RCC 7860 (cell line): Measurements from ENCODE around the gene PSG6.
"Not testable (repeated sequence)": the region's sequence is repeated elsewhere in the genome, so short reads cannot be mapped to it uniquely, and the experiment has no call there.

Source experiments
- DNase-seq: peaks from one replicate; pipeline ENCODE4 v3.0.0-alpha.2; 2015; ENCODE audit warnings: low spot score
- FAIRE-seq: peaks from 2 replicates; lab custom pipeline; 2012; peaks lifted over from hg19 to GRCh38; lab: Jason Lieb, UNC

The PSG6 gene

DNA sequence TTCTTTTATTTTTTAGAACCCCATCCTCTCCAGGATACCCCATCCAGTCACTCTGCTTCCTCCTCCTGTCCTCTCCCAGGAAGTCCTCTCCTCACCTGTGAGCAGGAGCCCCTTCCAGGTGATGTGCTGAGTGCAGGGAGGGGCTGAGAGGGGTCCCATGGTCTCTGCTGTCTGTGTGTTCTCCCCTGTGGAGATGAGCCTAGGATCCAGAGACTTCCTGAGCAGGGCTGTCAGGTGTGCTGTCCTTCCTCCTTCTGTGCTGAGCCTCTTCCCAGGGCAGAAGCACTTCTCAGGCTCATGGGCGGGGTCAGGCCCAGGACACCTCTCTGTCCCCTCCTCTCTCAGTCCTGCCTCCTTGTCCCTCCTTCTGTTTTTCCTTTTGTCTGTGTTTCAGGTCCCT, at the start of gene PSG6:
TSS of gene PSG6 (minus strand) at position 261 of the 400 bp plus-strand sequence. CDS start at position 159, 102 bp downstream.
- not testable (repeated sequence) for DNase-seq, FAIRE-seq

DNA sequence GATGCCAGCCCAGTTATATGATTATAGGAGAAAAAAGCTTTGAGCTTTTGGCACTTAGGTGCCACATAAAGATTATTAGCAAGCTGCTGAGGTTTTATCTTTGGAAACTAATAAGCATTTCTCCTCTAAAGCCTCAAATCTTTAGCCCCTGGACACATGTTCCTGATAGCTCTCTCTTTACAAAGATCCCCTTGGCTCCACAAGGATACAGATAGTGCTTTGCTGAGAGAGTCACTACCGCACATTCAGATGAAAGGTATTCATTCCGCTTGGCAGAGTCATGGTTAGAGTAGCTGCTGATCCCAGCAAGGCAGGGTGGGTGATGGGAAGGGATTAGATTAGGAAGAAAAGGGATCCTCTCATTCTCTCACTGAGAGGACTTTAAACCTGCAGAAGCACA, 47.5 kb upstream of the PSG6 start:
- DNase-seq = peak; percentile 7
- no peak for FAIRE-seq

DNA sequence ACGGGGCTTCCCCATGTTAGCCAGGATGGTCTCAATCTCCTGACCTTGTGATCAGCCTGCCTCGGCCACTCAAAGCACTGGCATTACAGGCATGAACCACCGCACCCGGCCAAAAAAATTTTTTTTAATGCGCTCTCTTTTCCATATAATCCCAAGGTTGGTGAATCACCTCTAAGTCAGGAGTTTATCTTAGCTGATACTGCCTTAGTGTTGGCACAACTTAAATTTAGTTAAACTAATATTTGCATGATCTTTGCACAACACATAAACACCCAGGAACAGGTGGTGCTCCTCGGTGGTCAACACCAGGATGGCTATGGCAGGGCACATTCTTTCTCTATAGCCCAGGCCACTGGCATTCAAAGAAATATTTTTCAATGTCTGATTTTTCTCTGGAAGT, 43.4 kb upstream of the PSG6 start:
- FAIRE-seq = no peak

DNA sequence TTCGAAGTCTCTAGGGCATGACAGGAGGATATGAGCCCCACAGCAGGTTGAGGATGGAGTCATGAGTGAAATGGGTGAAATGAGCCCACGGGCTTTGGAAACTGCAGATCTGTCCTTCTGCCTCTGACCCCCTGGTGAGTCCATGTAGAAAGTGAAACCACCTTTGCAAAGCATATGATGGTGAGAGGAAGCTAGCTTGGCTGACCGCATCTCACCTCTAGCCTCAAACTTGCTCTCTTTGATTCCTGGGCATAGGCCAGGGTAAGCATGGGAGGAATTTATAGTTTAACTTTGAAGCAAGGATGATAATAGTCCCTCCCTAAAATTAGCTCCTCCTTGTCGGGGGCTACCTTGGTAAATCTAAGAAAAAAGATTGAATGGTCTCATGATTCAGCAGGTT, 34.4 kb upstream of the PSG6 start:
- DNase-seq = peak; percentile 20
- not testable (repeated sequence) for FAIRE-seq

More for the DNA sequence above, 43.4 kb upstream of the PSG6 start:
- no peak for DNase-seq

DNA sequence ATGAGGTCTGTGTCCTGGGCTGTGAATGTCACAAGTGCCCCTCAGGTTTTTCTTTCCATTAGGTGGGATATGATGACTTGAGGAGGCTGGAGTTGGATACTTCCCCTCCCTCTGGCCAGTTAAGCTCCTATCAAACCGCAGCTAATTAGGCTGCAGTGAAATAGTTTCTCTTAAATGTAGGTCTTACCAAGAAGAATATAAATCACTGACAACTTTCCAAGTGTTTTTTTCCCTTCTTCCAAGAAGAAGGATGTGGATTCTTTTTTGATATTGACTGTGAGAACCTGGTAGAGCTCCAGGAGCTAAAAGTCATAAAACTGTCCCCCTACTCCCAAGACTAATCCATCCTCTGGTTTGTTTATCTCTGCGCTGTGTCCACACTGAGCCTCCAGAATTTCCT, 33.8 kb upstream of the PSG6 start:
- not testable (repeated sequence) for DNase-seq, FAIRE-seq

DNA sequence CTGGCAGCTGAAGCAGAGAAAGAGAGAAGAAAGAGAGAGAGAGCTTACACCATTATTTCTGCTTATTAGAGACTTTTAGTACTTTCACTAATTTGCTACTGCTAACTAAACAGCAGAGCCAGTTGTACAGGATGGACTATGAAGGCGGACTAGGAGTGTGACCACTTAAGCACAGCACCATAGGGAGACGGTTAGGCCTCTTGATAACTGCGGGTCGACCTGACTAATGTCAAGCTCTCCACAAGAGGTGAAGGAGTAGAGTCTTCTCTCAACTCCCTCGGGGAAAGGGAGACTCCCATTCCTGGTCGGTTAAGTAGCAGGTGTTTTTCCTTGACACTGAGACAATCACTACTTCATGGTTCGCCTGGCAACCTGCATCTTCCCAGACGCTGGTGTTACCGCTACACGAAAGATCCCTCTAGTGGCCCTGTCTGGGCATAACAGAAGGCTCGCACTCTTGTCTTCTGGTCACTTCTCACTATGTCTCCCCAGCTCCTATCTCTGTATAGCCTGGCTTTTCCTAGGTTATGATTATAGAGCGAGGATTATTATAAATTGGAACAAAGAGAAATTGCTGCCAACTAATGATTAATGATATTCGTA, 24.6 kb upstream of the PSG6 start:
- no peak for DNase-seq
- FAIRE-seq = no peak

DNA sequence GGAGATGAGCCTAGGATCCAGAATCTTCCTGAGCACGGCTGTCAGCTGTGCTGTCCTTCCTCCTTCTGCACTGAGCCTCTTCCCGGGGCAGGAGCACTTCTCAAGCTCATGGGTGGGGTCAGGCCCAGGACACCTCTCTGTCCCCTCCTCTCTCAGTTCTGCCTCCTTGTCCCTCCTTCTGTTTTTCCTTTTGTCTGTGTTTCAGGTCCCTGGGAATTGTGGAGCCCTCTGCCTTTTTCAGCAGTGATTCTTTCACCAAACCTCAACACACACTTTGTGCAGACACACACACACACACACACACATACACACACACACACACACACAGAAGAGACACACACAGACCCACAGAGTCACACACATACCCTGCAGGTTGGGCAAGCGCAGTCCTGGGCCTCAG, 19.4 kb upstream of the PSG6 start, which contains the start of gene PSG7:
TSS of gene PSG7 (minus strand) at position 101 of the 400 bp plus-strand sequence. CDS start 131 bp downstream, outside the sequence.
- FAIRE-seq, DNase-seq: not testable (repeated sequence)

DNA sequence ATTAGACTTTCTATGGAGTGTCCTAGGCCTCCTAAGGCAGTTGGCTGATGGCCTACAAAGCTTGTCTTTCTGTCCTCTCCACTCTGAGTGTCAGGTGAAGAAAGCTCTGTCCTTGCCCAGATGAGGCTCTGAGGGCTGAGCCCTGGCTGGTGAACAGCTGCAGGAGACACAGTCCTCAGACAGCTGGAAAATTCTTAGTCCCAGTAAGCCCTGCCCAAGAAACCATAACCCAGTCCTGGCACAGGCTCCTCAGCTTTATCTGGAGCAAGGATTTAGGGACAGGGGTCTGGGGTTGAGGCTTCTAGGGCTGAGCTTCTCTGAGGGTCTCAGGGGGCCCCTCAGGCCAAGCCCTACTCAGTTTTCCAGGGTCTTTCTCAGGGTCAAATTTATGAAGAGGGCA, 17.0 kb upstream of the PSG6 start:
- not testable (repeated sequence) for FAIRE-seq, DNase-seq

DNA sequence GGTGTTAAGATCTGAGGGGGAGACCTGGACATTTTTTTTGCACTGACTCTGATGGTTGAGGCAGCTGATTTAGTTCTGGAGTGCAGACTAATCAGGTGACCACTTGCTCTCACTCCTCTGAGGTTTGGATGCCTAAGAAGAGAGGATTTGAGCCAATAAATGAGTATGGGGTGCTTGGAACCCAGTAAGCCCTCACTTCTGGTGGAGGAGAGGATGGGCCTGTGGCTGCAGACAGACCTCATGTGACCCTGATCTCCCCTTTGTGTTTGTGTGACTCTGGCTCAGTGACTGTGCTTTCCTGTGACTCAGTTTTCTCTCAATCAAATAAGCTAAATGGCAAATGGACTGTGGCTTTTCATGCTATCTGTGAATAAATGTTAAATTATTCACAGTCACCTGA, 16.5 kb upstream of the PSG6 start:
- DNase-seq (peak; percentile 69), FAIRE-seq (peak; percentile 88)

DNA sequence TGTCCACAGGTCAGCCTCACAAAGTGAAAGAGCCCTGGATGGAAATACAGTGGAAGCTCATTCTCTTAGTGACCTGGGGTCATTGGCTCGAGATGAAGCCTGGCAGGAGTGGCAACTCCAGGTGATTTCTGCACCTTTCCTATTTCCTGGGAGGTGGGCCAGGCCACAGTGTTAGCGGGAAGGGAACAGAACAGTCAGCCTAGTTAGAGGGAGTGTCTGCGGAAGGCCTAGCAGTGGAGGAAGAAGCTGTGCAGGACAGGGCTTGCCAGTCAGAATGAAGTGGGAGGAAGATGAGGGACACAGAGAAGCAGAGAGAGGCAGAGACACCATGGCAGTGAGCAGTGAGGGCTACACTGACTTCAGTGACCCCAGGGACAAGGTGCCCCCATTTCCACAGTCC, 15.7 kb upstream of the PSG6 start:
- not testable (repeated sequence) for FAIRE-seq, DNase-seq

DNA sequence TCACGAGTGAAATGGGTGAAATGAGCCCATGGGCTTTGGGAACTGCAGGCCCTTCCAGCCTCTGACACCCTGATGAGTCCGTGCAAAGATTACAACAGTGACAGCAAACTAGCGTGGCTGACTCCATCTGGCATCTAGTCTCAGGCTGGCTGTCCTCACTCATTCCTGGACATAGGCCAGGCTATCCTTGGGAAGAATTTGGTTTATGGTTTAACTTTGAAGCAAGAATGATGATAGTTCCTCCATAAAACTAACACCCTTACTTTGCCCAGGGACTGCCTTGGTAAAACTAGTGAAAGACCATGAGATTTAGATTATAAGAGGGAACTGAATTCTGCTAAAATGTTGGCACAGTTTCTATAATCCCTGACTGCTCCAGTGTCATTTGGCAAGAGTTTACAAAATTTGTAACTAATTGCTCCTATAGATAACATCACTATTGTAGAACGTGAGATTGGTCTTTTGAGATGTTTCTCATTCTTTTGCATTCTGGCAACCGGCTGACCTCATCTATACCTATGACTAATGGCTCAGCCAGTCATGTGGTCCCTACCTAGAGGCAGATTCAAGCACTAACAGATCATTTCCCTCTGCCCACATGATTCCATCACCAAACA, 14.9 kb upstream of the PSG6 start:
- DNase-seq (peak; percentile 89), FAIRE-seq (peak; percentile 96)

DNA sequence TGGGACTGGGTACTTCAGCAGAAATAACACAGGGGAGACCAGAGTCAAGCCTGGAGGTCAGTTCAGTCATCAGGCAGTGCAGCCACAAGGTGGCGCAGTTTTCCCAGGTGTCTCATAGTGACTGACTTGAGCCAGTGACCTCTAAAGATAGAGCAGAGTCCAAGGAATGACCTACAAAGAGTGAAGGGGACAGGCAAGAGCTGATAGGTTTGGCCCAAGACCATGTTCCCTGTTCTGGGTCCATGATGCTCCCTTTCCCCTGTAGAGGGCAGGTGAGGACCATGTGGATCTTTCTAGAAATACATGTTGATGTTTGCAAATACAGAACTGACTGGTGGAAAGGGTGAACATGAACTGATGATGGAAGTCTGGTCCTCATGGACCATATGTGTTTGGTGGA, 12.5 kb upstream of the PSG6 start:
- FAIRE-seq, DNase-seq: not testable (repeated sequence)

DNA sequence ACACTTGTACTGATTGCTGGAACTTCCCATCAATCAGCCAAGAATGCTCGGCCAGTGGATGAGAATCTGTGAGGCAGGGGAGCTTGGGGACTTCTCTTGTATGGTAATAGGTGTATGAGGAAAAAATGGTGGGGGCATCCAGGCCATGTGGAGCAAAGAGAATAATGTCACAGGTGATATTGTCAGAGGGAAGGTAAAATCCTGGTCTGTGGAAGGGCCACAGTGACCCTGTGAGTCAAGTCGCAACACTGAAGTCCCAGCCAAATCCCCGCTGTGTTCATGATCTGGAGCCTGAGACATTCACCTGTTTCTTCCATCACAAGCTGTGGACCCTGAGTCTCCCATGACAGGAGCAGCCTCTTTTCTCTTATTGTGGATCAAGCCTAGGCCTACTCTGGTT, 11.2 kb upstream of the PSG6 start:
- no peak for DNase-seq
- no peak for FAIRE-seq

DNA sequence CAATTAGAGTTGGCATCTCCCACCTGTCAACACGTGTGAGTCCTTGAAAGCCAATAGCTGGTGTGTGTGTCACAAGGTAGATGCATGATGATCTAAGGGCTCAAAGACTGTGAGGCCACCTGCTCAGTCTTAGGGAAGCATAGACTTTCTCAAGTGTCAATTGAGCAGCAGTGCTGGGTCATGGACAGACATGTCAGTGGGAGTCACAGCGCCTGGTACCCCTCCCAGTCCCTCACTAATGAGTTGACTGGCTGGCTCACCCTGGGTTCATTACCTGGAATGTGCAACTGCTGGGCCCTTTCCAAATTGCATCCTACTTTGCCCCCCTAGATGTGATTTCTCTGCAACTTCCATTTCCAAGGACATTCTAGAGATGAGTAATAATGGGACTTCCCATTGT, 9.1 kb upstream of the PSG6 start:
- no peak for DNase-seq
- FAIRE-seq = no peak

DNA sequence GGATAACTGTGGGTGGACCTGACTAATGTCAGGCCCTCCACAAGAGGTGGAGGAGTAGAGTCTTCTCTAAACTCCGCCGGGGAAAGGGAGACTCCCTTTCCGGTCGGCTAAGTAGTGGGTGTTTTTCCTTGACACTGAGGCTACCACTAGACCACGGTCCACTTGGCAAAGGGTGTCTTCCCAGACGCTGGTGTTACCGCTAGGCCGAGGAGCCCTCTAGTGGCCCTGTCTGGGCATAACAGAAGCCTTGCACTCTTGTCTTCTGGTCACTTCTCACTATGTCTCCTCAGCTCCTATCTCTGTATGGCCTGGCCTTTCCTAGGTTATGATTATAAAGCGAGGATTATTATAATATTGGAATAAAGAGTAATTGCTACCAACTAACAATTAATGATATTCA, 5.4 kb upstream of the PSG6 start:
- DNase-seq = peak; percentile 48

DNA sequence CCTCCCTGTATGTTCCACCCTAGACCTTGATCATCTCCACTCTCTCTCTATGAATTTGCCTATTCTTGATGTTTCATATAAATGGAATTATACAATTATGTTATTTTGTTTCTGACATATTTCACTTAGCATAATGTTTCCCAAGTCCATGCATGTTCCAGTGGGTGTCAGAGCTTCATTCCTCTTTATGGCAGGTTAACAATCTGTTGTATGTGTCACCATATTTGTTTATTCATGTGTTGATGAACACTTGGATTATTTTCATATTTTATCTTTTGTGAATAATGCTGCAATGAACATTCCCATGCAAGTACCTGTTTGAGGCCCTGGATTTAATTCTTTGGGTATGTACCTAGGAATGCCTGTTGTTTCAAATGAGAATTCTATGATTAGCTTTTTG, 3.3 kb upstream of the PSG6 start:
- FAIRE-seq, DNase-seq: not testable (repeated sequence)

More for the DNA sequence above, 5.4 kb upstream of the PSG6 start:
- not testable (repeated sequence) for FAIRE-seq

DNA sequence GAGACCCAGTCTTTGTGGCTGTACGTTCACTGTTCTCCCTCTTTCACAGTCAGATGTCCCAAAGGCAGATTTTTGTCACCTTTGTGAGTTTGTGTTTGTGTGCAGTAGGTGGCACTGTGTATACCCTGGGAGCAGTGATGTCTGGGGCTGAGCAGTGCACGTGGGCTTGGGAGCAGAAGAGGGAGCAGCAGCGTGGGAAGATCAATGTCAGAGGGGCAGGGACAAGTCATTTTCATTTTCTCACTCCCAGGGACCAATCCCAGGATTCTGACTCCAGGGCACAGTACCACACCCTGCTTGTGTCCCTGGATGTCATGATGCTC, 2.0 kb upstream of the PSG6 start:
- no peak for FAIRE-seq

DNA sequence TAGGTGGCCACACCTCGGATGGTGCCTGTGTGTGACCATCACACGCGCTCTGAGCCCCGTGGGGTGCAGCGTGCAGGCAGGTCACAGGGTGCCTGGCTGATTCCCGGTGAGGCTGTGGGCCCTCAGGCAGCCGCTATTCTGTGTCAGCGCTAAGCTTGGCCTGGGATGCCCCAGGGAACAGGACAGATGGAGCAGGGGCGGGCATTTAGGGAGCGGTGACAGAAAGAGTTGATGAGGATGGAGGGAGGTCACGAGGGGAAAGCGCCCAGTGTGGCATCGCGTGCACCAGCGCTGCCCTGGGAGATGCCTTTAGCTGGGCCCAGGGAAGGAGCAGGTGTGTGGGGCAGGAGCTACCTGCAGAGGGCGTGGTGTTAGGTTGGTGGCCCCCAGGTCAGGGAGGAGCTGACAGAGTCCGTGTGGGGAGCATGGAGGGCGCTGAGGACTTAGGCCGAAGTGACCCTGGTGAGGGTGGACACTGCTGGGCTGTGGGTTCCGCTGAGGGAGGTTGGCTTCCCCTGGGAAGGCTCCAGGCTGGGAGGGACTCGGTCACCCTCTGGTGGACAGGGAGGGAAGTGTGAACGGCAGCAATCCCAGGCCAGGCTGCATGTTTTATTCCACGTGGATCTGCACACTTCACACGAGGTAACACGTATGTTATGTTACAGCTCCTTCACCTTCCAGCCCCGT, 1.5 kb upstream of the PSG6 start:
- not testable (repeated sequence) for DNase-seq, FAIRE-seq

More for the DNA sequence above, 2.0 kb upstream of the PSG6 start:
- no peak for DNase-seq

DNA sequence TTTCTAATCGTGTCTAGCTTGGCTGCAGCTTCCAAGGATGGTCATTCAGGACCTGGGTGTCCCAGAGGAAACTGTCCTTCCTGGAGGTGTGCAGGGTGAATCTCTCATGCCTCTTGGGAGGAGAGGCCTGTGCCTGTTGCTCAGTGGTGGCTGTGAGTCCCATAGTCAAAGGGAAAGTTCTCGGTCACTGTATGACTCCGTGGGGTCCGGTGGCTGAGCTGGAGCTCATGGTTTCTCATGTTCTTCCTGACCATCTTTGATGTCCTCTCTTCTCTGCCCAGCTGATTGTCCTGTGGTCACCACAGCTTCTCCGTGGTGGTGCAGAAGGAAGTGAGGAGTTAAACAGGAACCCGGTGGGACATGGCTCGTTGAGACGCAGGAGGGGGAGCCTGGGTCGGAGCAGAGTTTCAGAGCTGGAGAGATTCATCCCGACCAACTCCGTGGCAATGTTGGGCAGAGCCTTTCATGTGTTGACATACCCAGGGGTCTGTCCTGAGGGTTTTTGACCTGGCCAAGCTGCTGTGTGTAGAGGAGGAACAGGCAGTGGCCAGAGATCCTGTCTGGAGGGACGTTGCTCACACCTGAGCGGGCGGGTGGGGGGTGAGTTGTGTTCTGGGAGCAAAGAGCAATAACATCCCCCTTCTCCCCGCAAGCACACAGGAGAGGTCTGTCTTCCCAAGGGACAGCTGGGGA, 829 bp upstream of the PSG6 start:
- DNase-seq, FAIRE-seq: not testable (repeated sequence)

DNA sequence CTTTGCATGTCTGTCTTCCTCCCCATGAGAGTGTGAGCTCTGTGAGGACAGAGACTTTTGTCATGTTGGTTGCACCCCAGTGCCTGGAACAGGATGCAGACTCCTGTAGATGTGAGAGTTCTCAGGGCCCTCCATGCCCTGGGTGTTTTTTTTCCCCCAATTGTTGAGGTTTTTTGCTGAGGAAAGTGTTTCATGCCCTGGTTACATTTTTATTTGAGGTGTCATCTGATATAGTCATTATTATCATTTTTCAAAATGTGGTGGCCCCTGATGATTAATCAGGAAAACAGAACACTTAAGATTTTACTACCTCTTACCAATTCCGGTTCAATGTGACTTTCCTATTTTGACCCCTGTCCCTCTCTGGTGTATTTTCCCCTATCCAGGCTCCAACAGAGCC, 763 bp downstream of the PSG6 start:
- FAIRE-seq, DNase-seq: not testable (repeated sequence)

DNA sequence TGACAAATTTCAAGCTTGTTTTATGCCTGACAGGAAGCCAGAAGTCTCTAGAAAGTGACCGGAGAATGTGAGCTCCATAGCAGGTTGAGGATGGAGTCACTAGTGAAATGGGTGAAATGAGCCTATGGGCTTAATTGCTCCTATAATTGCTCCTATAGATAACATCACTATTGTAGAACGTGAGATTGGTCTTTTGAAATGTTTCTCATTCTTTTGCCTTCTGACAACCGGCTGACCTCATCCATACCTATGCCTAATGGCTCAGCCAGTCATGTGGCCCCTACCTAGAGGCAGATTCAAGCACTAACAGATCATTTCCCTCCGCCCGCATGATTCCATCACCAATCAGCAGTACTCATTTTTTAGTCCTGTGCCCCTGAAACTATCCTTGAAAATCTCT, 4.2 kb downstream of the PSG6 start:
- not testable (repeated sequence) for FAIRE-seq, DNase-seq
